Transverse colon (tissue), 4 donors: ENCODE results near the gene ZNF318. TPM values are rescaled to one million over a fixed set of nuclear protein-coding genes. Genes with fewer than 3 reads are reported as not detected.
"Not testable (repeated sequence)": the region's sequence is repeated elsewhere in the genome, so short reads cannot be mapped to it uniquely, and the experiment has no call there.

Experiments used
- DNase-seq: peaks from one replicate; pipeline ENCODE4 v3.0.0-alpha.2; 2019
- H3K27ac ChIP-seq, 4 donors: fragments of 200-600 bp; sonication (generic); 2 replicates each; pipeline ENCODE4 v1.5.1; 2016 to 2018; ENCODE audit warnings: inconsistent platforms in 4 of 4
- H3K27me3 ChIP-seq: fragments of 200-600 bp; sonication (generic); 2 replicates; pipeline ENCODE4 v1.5.1; 2017; ENCODE audit warnings: inconsistent platforms
- H3K36me3 ChIP-seq, 4 donors: fragments of 200-600 bp; sonication (generic); 2 replicates each; pipeline ENCODE4 v1.5.1; 2017 to 2019; ENCODE audit warnings: inconsistent platforms in 4 of 4
- H3K4me1 ChIP-seq, 4 donors: fragments of 200-600 bp; sonication (generic); 2 replicates each; pipeline ENCODE4 v1.5.1; 2017 to 2020; ENCODE audit warnings: inconsistent platforms in 4 of 4
- H3K4me3 ChIP-seq, 4 donors: fragments of 200-600 bp; sonication (generic); 1 replicate in 1 of 4; 2 replicates in 3 of 4; pipeline versions ENCODE4 v1.5.1 to v1.6.1; 2017 to 2019; ENCODE audit warnings: inconsistent platforms in 4 of 4
- H3K9me3 ChIP-seq, 2 donors: fragments of 200-600 bp; sonication (generic); 2 replicates each; pipeline ENCODE4 v1.5.1; 2017 to 2019; ENCODE audit warnings: inconsistent platforms in 2 of 2
- CTCF ChIP-seq, 5 experiments: fragments of 200-600 bp in 3 of 5; fragments of 450-650 bp in 2 of 5; sonication (generic) in 3 of 5; IDR thresholded peaks; 1 replicate in 2 of 5; 2 replicates in 3 of 5; pipeline ENCODE4 v1.5.1; 2016 to 2017; ENCODE audit warnings: antibody characterized with exemption in 5 of 5, inconsistent platforms in 3 of 5, mild to moderate bottlenecking in 2 of 5, moderate library complexity in 1 of 5
- EP300 ChIP-seq: sonication (generic); formaldehyde crosslinking; IDR thresholded peaks from one replicate; pipeline ENCODE4 v1.6.1; 2017; ENCODE audit warnings: antibody characterized with exemption, low read depth
- POLR2A ChIP-seq: fragments of 450-650 bp; IDR thresholded peaks from one replicate; pipeline ENCODE4 v1.6.1; 2016; ENCODE audit warnings: antibody characterized with exemption, mild to moderate bottlenecking, moderate library complexity
- POLR2AphosphoS5 ChIP-seq, 3 donors: sonication (generic); formaldehyde crosslinking; IDR thresholded peaks; one replicate each; pipeline ENCODE4 v1.6.1; 2016; ENCODE audit warnings: antibody characterized with exemption in 3 of 3
- WGBS, 2 donors: methylation state at CpG; one replicate each; pipeline ENCODE4 v1.1.5; 2018; ENCODE audit warnings: low coverage in 1 of 2; 5-methylcytosine and 5-hydroxymethylcytosine counted together
- in situ Hi-C, 4 donors: fragments of 200-750 bp; cut with MboI; loops; one replicate each; pipeline versions ENCODE4 v1.15.0 to v1.15.1; 2017; ENCODE audit warnings: low sequenced_read_pairs in 3 of 4, low pct_ligation_motif_present in 1 of 4, low pct_unique_long_range_greater_than_20kb in 1 of 4
- intact Hi-C: fragments of 100-400 bp; cut with DNase I; formaldehyde crosslinking; loops from one replicate; pipeline ENCODE4 v1.15.1; 2023; ENCODE audit warnings: low total_unique reads
- total RNA-seq, 4 donors: library from RNA; depleted of rRNA; stranded (reverse); fragments of >200 nt; gene quantifications; one replicate each; pipeline ENCODE4 v1.1.0, GENCODE V29; 2016

Gene ZNF318
- total RNA-seq, 4 donors from 2014 or later: 13.0 to 17.5 (median 15.4) TPM

- no peaks in the 10 kb centered on the region for H3K36me3 ChIP-seq
- in situ Hi-C loops (no loop called here), intact Hi-C loops (no loop called here)
- no peaks in the 10 kb centered on the region for H3K4me1 ChIP-seq
- H3K4me3 ChIP-seq: no peak overlapping the region
- H3K27ac ChIP-seq: no peak overlapping the region
- WGBS, 2 donors: 69% methylated on average over 5 of the region's 5 CpGs; no CpG with 5 or more reads in 1 of the 2 donors
- no peaks in the 10 kb centered on the region for H3K9me3 ChIP-seq
- no peaks in the 10 kb centered on the region for H3K27me3 ChIP-seq
- TF ChIP-seq POLR2A: no peak
- DNase-seq: no peak
Observed at GRCh38 chr6:43412541-43412940, 43.1 kb upstream of the ZNF318 start.

- intact Hi-C loops, DNase-seq, H3K4me1 ChIP-seq, H3K9me3 ChIP-seq, H3K4me3 ChIP-seq, in situ Hi-C loops, H3K27me3 ChIP-seq, H3K36me3 ChIP-seq, H3K27ac ChIP-seq: not testable (repeated sequence)
- WGBS, 2 donors: 92% methylated on average over 1 of the region's 1 CpG; no CpG with 5 or more reads in 1 of the 2 donors
Observed at GRCh38 chr6:43410776-43411175, 41.3 kb upstream of the ZNF318 start.

GRCh38 chr6:43408259-43408658 lies 38.8 kb upstream of the ZNF318 start:
- in situ Hi-C loops: no loop called here
- WGBS, 2 donors: 73 to 87% methylated on average over 1 to 4 of the region's 4 CpGs
- intact Hi-C loops: no loop called here

GRCh38 chr6:43407296-43407695 lies 37.8 kb upstream of the ZNF318 start:
- no peak for DNase-seq
- TF ChIP-seq EP300 (no peak), POLR2AphosphoS5 (IDR thresholded peaks at IDR 0.05) (no peak), CTCF (IDR thresholded peaks at IDR 0.05) (no peak), POLR2A (no peak)
- Histone ChIP-seq H3K9me3 (no peaks in the 10 kb centered on the region), H3K4me3 (no peak overlapping the region), H3K27me3 (peaks cover 8% of the 10 kb centered on the region), H3K4me1 (no peaks in the 10 kb centered on the region), H3K36me3 (no peaks in the 10 kb centered on the region), H3K27ac (no peak overlapping the region)
- in situ Hi-C loops: no loop called here
- intact Hi-C loops: no loop called here
- WGBS, 2 donors: 79 to 100% methylated on average over 1 of the region's 1 CpG

More at GRCh38 chr6:43408259-43408658, 38.8 kb upstream of the ZNF318 start:
- Histone ChIP-seq H3K36me3 (no peaks in the 10 kb centered on the region), H3K4me1 (no peaks in the 10 kb centered on the region), H3K4me3 (no peak overlapping the region), H3K27me3 (peaks cover 8% of the 10 kb centered on the region), H3K27ac (no peak overlapping the region), H3K9me3 (no peaks in the 10 kb centered on the region)
- no peak for TF ChIP-seq POLR2A
- TF ChIP-seq EP300: no peak
- no peak for DNase-seq

GRCh38 chr6:43405354-43405753 lies 35.9 kb upstream of the ZNF318 start:
- H3K9me3 ChIP-seq: no peaks in the 10 kb centered on the region
- peaks cover 8% of the 10 kb centered on the region for H3K27me3 ChIP-seq
- no peaks in the 10 kb centered on the region for H3K4me1 ChIP-seq
- WGBS, 2 donors: 52 to 59% methylated on average over 2 to 3 of the region's 3 CpGs
- no peak overlapping the region for H3K27ac ChIP-seq
- no peaks in the 10 kb centered on the region for H3K36me3 ChIP-seq
- DNase-seq: no peak
- intact Hi-C loops (no loop called here), in situ Hi-C loops (no loop called here)
- H3K4me3 ChIP-seq: no peak overlapping the region
- no peak for TF ChIP-seq EP300
- TF ChIP-seq CTCF (IDR thresholded peaks at IDR 0.05): no peak
- TF ChIP-seq POLR2A: no peak
- TF ChIP-seq POLR2AphosphoS5 (IDR thresholded peaks at IDR 0.05): no peak

- DNase-seq: no peak
- intact Hi-C loops: no loop called here
- 71 to 77% methylated on average over 1 of the region's 1 CpG for WGBS, 2 donors
- H3K4me1 ChIP-seq: no peaks in the 10 kb centered on the region
- H3K27ac ChIP-seq: no peak overlapping the region
- H3K9me3 ChIP-seq: no peaks in the 10 kb centered on the region
- TF ChIP-seq POLR2AphosphoS5 (IDR thresholded peaks at IDR 0.05) (no peak), POLR2A (no peak)
- H3K27me3 ChIP-seq: peaks cover 8% of the 10 kb centered on the region
- in situ Hi-C loops: no loop called here
- no peak overlapping the region for H3K4me3 ChIP-seq
- no peaks in the 10 kb centered on the region for H3K36me3 ChIP-seq
Observed at GRCh38 chr6:43402820-43403219, 33.4 kb upstream of the ZNF318 start.
